GM19438 (cell line): ENCODE data around the gene C16orf54.
"Not testable (repeated sequence)": the region's sequence is repeated elsewhere in the genome, so short reads cannot be mapped to it uniquely, and the experiment has no call there.

Experiments
- ATAC-seq: cut with Tn5 transposase; IDR thresholded peaks from one replicate; pipeline ENCODE4 v1.9.1; 2021; ENCODE audit warnings: low read depth; ENCODE audit not compliant: unreplicated experiment

The C16orf54 gene

DNA sequence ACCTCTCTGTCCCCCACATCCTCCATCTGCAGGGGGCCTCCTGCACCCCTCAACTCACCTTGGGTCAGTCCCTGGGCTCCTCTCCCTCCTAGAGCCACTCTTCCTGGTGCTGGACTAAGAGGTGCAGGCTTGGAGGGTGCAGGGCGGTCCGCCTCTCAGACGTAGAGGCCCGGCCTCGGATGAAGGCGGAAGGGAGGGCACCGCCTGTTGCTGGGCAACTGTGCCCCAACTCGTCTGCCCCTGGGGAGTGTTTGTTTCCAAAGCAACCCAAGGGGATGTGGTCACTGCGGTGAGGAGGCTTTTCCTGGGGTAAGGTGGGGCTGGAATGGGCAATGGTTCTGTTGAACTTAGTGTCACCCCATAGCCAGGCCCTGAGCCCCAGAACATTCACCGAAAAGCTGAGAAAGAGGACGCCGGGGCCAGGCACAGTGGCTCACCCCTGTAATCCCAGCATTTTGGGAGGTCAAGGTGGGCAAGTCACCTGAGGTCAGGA lies at the start of gene C16orf54:
Gene C16orf54 (minus strand): TSS at position 138 of the 493 bp plus-strand sequence. CDS start 1,039 bp downstream, outside the sequence.
- peak; percentile 81 for ATAC-seq

- no peak for ATAC-seq
Measured at GRCh38 chr16:29794231-29794710, 48.5 kb upstream of the C16orf54 start.

GRCh38 chr16:29793153-29793552 lies 47.4 kb upstream of the C16orf54 start:
- ATAC-seq, result not testable (repeated sequence)

DNA sequence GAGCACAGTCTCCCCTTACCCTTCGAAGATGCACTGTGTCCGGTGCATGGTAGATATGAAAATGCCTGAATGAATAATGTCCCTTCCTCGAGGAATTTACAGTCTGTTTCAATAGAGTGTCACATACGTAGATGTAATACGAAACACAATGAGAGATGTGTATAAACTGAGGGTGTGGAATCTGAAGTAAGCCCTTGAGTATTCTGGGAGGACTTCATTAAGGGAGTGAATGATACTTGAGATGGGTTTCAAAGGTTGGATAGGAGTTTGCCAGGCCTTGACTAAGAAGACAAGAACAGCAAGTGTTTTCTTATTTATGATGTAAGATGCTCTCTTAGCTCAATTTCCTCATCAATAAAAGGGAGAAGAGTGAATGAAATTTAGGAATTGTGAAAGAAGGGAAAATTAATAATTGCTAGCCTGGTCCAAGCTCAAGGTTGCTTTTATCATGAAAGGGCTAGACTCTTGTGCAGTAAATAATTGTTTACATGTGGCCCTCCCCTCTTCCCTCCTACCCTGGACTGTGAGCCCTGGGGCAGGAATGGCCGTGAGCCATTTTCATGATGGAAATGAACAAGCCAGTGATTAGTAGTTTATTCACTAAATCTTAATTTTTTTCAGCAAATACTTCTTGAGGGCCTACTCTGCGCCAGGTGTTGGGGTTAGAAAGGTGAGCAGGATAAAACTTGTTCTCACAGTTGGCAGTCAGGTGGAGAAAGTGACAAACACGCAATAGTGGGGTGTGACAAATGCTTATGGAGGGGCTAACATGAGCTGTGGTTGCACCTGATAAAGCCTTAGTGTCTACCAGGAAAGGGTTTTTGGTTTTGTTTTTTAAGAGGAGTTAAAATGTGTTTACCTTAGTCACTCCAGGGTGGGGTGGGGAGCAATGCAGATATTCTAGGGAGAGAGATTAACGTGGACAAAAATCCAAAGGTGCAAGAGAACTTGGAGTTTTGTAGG lies 46.3 kb upstream of the C16orf54 start:
- no peak for ATAC-seq

DNA sequence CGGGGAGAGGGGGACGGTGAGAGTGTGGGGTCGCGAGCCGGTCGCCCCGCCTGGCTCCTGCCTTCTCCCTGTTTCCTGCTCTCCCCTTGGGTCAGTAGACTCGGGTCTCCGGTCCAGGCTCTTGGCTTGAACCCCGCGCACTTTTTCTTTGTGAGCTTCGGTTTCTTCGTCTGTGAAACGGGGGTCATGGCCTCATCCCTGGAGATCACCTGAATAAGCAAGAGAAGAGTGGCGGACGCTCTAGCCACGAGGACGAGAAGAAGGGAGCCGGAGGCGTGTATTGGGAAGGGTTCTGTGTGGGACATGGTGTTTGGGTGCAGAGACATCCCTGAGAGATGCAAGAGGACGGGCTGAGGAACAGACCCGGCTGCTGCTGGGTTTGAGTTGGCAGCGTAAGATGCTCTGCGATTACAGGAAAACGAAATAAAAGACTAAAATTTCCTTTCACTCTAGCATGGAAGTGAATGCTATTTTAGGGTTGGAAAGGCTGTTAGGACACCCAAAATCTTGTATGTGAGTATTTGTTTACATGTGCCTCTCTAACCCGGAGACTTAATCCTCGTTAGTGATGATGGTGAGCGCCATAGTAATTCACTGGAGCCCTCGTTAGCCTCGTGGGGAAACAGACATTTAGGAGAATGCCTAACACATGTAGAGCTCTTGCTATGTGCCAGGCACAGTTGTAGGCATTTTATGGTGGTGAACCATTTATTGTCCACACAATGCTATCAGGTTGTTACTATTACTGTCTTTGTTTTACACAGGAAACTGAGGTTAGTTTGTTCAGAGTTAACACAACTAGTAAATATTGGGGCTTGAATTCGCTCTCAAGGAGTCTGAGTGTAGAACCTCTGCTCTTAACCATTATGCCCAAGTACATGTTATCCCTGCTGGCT lies 45.4 kb upstream of the C16orf54 start:
- ATAC-seq, result no peak

GRCh38 chr16:29790183-29790948 lies 44.6 kb upstream of the C16orf54 start, which contains the start of gene KIF22:
TSS of gene KIF22 (plus strand) at chr16:29790751. CDS start at chr16:29790760, 9 bp downstream.
- ATAC-seq, result peak; percentile 90

DNA sequence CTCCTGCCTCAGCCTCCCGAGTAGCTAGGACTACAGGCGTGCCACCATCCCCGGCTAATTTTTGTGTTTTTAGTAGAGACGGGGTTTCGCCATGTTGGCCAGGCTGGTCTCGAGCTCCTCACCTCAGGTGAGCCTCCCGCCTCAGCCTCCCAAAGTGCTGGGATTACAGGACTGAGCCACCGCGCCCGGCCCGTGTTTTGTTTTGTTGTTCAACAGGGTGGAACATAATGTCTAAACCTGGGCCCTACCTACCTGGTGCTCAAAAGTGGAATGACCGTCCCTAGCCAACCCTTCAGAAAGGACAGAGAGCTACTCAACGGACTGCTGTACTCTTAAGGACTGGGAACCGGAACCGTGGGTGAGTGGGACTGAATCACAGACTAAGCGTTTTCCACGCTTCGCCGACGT lies 44.0 kb upstream of the C16orf54 start:
- ATAC-seq, result peak; percentile 9

DNA sequence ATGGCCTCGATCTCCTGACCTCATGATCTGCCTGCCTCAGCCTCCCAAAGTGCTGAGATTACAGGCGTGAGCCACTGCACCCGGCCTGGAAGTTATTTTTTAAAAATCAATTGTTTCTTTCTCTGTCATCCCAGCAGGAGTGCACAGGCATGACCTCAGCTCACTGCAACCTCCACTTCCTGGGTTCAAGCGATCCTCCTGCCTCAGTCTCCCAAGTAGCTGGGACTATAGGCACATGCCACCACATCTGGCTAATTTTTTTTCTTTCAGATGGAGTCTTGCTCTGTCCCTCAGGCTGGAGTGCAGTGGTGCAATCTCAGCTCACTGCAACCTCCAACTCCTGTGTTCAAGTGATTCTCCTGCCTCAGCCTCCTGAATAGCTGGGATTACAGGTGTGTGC lies 41.4 kb upstream of the C16orf54 start:
- ATAC-seq, result not testable (repeated sequence)

- ATAC-seq, result no peak
Measured at GRCh38 chr16:29784901-29785500, 39.2 kb upstream of the C16orf54 start.

- ATAC-seq, result no peak
Measured at GRCh38 chr16:29784157-29784556, 38.4 kb upstream of the C16orf54 start.

DNA sequence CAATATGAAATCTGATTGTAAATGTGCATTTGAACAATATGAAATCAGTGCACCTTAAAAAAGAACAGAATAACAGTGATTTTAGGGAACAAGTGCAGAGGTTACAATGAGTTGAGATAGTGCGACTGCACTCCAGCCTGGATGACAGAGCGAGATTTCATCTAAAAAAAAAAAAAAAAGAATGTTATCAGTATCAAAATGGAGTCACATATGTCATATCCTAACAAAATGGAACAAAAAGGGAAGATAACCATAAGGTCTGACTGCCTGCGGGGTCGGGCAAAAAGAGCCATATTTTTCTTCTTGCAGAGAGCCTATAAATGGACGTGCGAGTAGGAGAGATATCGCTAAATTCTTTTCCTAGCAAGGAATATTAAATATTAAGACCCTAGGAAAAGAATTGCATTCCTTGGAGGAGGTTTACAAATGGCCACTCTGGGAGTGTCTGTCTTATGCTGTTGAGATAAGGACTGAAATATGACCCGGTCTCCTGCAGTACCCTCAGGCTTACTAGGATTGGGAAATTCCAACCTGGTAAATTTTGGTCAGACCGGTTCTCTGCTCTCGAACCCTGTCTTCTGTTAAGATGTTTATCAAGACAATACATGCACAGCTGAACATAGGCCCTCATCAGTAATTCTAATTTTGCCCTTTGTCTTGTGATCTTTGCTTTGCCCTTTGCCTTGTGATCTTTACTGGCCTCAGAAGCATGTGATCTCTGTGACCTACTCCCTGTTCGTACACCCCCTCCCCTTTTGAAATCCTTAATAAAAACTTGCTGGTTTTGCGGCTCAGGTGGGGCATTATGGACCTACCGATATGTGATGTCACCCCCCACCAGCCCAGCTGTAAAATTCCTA lies 37.5 kb upstream of the C16orf54 start:
- ATAC-seq, result not testable (repeated sequence)

GRCh38 chr16:29779474-29779873 lies 33.7 kb upstream of the C16orf54 start:
- no peak for ATAC-seq

- ATAC-seq, result no peak
Measured at GRCh38 chr16:29777576-29778350, 32.0 kb upstream of the C16orf54 start, which contains the start of gene ZG16. TSS of gene ZG16 (plus strand) at chr16:29778256. CDS start at chr16:29779267, 1,011 bp downstream.

DNA sequence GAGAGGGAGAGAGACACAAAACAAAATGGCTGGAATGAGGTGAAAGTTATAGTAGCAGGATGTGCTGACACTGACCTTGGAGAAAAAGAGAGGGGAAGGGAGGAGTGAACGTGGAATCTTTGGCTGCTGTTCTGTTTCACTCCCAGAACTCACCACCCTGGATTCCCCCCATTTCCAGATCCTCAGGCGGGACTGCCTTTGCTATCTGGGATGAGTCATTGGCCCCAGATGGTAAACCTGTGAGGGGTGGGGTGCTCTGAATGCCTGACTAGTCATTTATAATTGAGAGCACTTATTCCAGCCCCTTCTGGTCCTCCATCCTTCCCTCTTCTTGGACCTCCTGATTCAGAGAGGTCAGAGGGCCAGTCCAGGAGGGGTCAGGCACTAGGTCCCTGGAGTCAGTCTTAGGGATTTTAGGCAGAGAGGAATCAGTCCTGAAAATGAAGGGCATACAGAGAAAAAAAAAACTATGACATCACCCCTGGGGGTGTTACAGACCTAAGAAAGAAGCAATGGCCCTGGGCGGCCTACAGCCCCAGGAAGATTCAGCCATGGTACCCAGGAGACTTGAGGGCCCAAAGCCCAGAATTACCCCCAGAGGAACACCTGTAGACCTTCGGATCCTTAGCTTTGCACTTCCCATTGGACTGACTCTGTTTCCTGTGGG lies 30.1 kb upstream of the C16orf54 start:
- no peak for ATAC-seq

GRCh38 chr16:29774730-29775129 lies 28.9 kb upstream of the C16orf54 start:
- no peak for ATAC-seq

GRCh38 chr16:29772330-29772729 lies 26.5 kb upstream of the C16orf54 start:
- ATAC-seq, result not testable (repeated sequence)

DNA sequence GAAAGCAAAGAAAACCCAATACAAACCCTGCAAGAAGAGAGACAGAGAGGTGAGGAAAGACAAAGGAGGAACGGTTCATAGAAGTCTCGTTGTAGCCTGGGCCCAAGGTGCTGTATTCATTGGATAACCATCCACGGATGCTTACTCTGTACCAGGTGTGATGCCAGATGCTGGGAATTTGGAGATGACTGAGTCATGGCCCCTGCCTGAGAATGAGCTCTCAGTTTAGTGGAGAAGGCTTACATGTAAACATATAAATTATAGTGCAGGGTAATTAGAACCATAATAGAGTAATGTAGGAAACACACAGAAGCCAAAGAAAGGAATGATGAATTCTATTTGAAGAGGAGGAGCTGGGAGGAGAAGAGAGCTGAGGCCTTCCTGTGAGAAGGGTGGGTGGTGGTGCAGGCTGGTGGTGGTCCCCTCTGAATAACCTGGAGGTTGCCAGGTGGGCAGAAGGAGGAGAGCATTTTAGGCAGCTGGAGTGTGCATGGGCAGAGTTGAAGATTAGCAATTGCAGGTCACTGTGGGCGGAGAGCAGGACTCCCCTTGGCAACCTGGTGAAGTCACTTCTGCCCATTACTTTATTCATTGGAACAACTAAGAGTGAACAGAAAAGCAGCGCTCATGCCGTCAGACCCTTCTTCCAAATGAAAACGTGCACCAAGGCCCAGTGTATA lies 24.6 kb upstream of the C16orf54 start:
- no peak for ATAC-seq
